ENCODE measurements around the gene CFB. TPM values are rescaled to one million over a fixed set of nuclear protein-coding genes. Genes with fewer than 3 reads are reported as not detected.
A peak's percentile ranks its signal among the peaks of the same experiment; 100 is the strongest.

CFB gene
- total and polyA plus RNA-seq, 9 of the 15 experiments (the other 6 are each of a cell fraction or from before 2014, with no cell fraction given): 0.08 to 0.91 (median 0.22) TPM; not detected in 4

- TF ChIP-seq E4F1 (CRISPR knock-in tag; IDR thresholded peaks at IDR 0.05; ENCODE audit: borderline replicate concordance) (no peak), ELF1 (tag; IDR thresholded peaks at IDR 0.05) (no peak), MYBL2 (IDR thresholded peaks at IDR 0.05; ENCODE audit: low read depth) (no peak), MYBL2 (CRISPR knock-in tag; IDR thresholded peaks at IDR 0.05; ENCODE audit: borderline replicate concordance) (no peak), PBX2 (CRISPR knock-in tag; IDR thresholded peaks at IDR 0.05; ENCODE audit: low read depth) (no peak; the same call in 1 of the 2 replicates), PBX2 (tag; conservative IDR thresholded peaks at IDR 0.05; ENCODE audit: low read depth) (peak; percentile 86), SIN3A (IDR thresholded peaks at IDR 0.05; ENCODE audit: borderline replicate concordance in 2 of 2, control insufficient read depth in 1 of 2, low read depth in 2 of 2, low read length in 2 of 2) (no peak), E2F1 (CRISPR knock-in tag; IDR thresholded peaks at IDR 0.05) (no peak), STAT5B (CRISPR knock-in tag; IDR thresholded peaks at IDR 0.05) (no peak), ZBED1 (IDR thresholded peaks at IDR 0.05) (no peak), NFIX (CRISPR knock-in tag; IDR thresholded peaks at IDR 0.05; ENCODE audit: low read depth) (no peak), ATF7 (IDR thresholded peaks at IDR 0.05) (peak; percentile 95), ZNF780A (CRISPR knock-in tag; IDR thresholded peaks at IDR 0.05) (no peak), WHSC1 (IDR thresholded peaks at IDR 0.05; ENCODE audit: low read length) (peak; percentile 64), HNRNPLL (IDR thresholded peaks at IDR 0.05; ENCODE audit: low read depth, low read length, poor library complexity, severe bottlenecking) (no peak), HDAC1 (IDR thresholded peaks at IDR 0.05) (peak in 1 of 2 experiments; percentile 77; a peak in 2 of 4 replicates), MAFF (IDR thresholded peaks at IDR 0.05; ENCODE audit: low read length) (no peak), ZBTB2 (IDR thresholded peaks at IDR 0.05) (peak; percentile 70; the same call in 1 of the 2 replicates), TCF3 (CRISPR knock-in tag; IDR thresholded peaks at IDR 0.05) (peak; percentile 72), ETV6 (IDR thresholded peaks at IDR 0.05; ENCODE audit: borderline replicate concordance in 1 of 2, low read depth in 2 of 2, low read length in 1 of 2) (no peak), ETV6 (CRISPR knock-in tag; IDR thresholded peaks at IDR 0.05; ENCODE audit: borderline replicate concordance) (no peak)
Observed at GRCh38 chr6:31948753-31949413, 3.0 kb downstream of the CFB start (continued).
